Measurements from ENCODE around the gene HSD17B14. TPM values are rescaled to one million over a fixed set of nuclear protein-coding genes. Genes with fewer than 3 reads are reported as not detected.

HSD17B14 gene
- total RNA-seq = 10 to 100 TPM; 43.0 to 81.0 TPM
- 20.0 TPM for polyA plus RNA-seq (2013, experiment 1 of 2)
- 19.0 TPM for polyA plus RNA-seq (2013, experiment 2 of 2)
- long read RNA-seq, experiment 1, transcript HSD17B14-201 (9 exons, 1,238 nt) = major isoform, 14 of 28 reads
- long read RNA-seq, experiment 1, partial matches to known transcripts = 1 of 28 reads
- long read RNA-seq, experiment 1, other reads (novel, unspliced or antisense) = 13 of 28 reads
- long read RNA-seq, experiment 2, transcript HSD17B14-201 (9 exons, 1,238 nt) = major isoform, 54 of 57 reads
- long read RNA-seq, experiment 2, partial matches to known transcripts = 2 of 57 reads
- long read RNA-seq, experiment 2, other reads (novel, unspliced or antisense) = 1 of 57 reads
- long read RNA-seq, experiment 3, transcript HSD17B14-201 (9 exons, 1,238 nt) = major isoform, 35 of 37 reads
- long read RNA-seq, experiment 3, partial matches to known transcripts = 0 of 37 reads
- long read RNA-seq, experiment 3, other reads (novel, unspliced or antisense) = 1 of 37 reads
- long read RNA-seq, experiment 4, transcript HSD17B14-201 (9 exons, 1,238 nt) = major isoform, 142 of 203 reads
- long read RNA-seq, experiment 4, transcript HSD17B14-204 (8 exons, 991 nt) = minor isoform, 5 of 203 reads
- long read RNA-seq, experiment 4, partial matches to known transcripts = 11 of 203 reads
- long read RNA-seq, experiment 4, other reads (novel, unspliced or antisense) = 43 of 203 reads

DNA sequence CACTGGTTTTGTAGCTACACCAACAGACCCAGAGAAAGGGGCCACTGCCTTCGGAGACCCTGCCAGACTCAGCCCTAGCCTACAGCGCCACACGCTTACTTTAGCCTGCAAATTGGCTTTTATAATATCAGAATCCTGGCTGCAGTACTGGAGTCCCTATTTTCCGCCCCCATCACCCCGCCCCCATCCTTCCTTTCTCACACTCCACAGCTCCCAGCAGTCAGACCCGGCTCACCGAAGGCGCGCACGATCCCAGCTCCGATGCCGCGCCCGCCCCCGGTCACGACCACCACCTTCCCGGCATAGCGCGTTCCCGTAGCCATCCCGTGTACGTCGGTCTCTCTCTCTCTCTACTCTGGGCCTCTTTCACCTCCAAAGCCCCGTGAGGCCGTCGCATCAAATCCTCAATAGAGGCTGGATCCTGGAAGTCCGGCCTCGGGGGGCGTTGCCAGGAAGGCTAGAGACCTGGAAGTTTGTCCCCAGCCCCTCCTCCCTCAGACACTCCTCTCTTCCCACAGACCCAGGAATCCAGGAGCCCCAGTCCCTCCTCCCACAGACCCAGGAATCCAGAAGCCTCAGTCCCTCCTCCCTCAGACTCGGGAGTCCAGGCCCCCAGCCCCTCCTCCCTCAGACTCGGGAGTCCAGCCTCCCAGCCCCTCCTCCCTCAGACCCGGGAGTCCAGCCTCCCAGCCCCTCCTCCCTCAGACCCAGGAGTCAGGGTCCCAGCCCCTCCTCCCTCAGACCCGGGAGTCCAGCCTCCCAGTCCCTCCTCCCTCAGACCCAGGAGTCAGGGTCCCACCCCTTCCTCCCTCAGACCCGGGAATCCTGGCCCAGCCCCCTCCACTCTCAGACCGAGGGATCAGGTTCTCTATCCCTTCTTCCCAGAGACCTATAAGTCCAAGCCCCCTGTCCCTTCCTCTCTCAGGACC lies at the start of gene HSD17B14:
Gene HSD17B14, minus strand, starts transcription at position 403 of the 929 bp plus-strand sequence. Its CDS starts 80 bp downstream, at position 323.
- Histone ChIP-seq H3K27me3 (ENCODE audit: control insufficient read depth, insufficient read depth, low read length, poor library complexity, severe bottlenecking) (no peaks in the 10 kb centered on the region), H3K9me3 (ENCODE audit: control insufficient read depth, low read length) (no peaks in the 10 kb centered on the region), H3K4me1 (ENCODE audit: control insufficient read depth, insufficient read depth, low read length) (no peaks in the 10 kb centered on the region), H3K27ac (ENCODE audit: low read depth, low read length) (peak within 1 kb of the TSS; percentile 75), H3K9ac (ENCODE audit: extremely low read depth, low read length, poor library complexity, severe bottlenecking) (peak within 1 kb of the TSS; percentile 91), H3K4me3 (ENCODE audit: low read length) (peak within 1 kb of the TSS; percentile 93), H3K36me3 (ENCODE audit: control insufficient read depth, insufficient read depth, low read length) (peaks cover 11% of the 10 kb centered on the region)
- Mint-ChIP-seq H3K36me3 (ENCODE audit: low read depth) (peaks cover 20% of the 10 kb centered on the region), H3K4me3 (peak within 1 kb of the TSS; percentile 88), H3K27ac (peak within 1 kb of the TSS; percentile 98), H3K4me1 (peaks cover 16% of the 10 kb centered on the region), H3K27me3 (ENCODE audit: insufficient read depth) (no peaks in the 10 kb centered on the region), H3K9me3 (no peaks in the 10 kb centered on the region)
- 2 to 4% methylated on average over 14 to 35 of the region's 35 CpGs for WGBS, 2 experiments (ENCODE audit: insufficient coverage in 1 of 2, insufficient read length in 1 of 2)
- DNase-seq = peak; percentile 93
- TF ChIP-seq, protein P1, sequence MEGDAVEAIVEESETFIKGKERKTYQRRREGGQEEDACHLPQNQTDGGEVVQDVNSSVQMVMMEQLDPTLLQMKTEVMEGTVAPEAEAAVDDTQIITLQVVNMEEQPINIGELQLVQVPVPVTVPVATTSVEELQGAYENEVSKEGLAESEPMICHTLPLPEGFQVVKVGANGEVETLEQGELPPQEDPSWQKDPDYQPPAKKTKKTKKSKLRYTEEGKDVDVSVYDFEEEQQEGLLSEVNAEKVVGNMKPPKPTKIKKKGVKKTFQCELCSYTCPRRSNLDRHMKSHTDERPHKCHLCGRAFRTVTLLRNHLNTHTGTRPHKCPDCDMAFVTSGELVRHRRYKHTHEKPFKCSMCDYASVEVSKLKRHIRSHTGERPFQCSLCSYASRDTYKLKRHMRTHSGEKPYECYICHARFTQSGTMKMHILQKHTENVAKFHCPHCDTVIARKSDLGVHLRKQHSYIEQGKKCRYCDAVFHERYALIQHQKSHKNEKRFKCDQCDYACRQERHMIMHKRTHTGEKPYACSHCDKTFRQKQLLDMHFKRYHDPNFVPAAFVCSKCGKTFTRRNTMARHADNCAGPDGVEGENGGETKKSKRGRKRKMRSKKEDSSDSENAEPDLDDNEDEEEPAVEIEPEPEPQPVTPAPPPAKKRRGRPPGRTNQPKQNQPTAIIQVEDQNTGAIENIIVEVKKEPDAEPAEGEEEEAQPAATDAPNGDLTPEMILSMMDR (conservative IDR thresholded peaks at IDR 0.05) = peak; percentile 0

DNA sequence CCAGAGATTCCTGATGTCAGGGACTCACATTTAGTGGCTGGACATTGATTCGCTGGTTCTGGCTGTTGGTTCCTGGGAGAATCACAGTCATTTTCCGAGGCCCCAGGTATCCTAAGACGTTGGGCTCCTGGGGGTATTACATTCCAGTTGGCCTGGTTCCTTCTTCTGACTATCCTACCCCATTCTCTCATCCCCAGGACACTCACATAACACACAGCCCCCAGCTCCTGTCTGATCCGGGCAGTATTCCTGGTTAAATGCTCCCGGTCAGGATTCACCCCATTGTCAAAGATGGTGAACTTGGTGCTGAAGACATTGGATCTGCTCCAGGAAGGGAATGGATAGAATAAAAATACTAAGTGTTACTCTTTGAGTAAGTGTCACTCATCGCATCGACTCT lies 47.4 kb upstream of the HSD17B14 start:
- no peak overlapping the region for H3K27ac ChIP-seq (ENCODE audit: low read depth, low read length)
- H3K36me3 Mint-ChIP-seq (ENCODE audit: low read depth) = peaks cover 2% of the 10 kb centered on the region
- DNase-seq = no peak
- H3K4me3 Mint-ChIP-seq = no peak overlapping the region
- no peaks in the 10 kb centered on the region for H3K4me1 ChIP-seq (ENCODE audit: control insufficient read depth, insufficient read depth, low read length)
- no peaks in the 10 kb centered on the region for H3K36me3 ChIP-seq (ENCODE audit: control insufficient read depth, insufficient read depth, low read length)
- no peak overlapping the region for H3K27ac Mint-ChIP-seq
- H3K27me3 ChIP-seq (ENCODE audit: control insufficient read depth, insufficient read depth, low read length, poor library complexity, severe bottlenecking) = no peaks in the 10 kb centered on the region
- H3K4me1 Mint-ChIP-seq = peaks cover 6% of the 10 kb centered on the region
- H3K27me3 Mint-ChIP-seq (ENCODE audit: insufficient read depth) = no peaks in the 10 kb centered on the region
- WGBS, 2 experiments (ENCODE audit: insufficient coverage in 1 of 2, insufficient read length in 1 of 2) = 91% methylated on average over 6 to 7 of the region's 7 CpGs
- no peak overlapping the region for H3K4me3 ChIP-seq (ENCODE audit: low read length)
- peaks cover 8% of the 10 kb centered on the region for H3K9me3 ChIP-seq (ENCODE audit: control insufficient read depth, low read length)
- no peak overlapping the region for H3K9ac ChIP-seq (ENCODE audit: extremely low read depth, low read length, poor library complexity, severe bottlenecking)
- H3K9me3 Mint-ChIP-seq = peaks cover 2% of the 10 kb centered on the region
- TF ChIP-seq, protein P1 (conservative IDR thresholded peaks at IDR 0.05) = no peak
